ENCODE measurements around the gene BMP4.

BMP4 gene

DNA sequence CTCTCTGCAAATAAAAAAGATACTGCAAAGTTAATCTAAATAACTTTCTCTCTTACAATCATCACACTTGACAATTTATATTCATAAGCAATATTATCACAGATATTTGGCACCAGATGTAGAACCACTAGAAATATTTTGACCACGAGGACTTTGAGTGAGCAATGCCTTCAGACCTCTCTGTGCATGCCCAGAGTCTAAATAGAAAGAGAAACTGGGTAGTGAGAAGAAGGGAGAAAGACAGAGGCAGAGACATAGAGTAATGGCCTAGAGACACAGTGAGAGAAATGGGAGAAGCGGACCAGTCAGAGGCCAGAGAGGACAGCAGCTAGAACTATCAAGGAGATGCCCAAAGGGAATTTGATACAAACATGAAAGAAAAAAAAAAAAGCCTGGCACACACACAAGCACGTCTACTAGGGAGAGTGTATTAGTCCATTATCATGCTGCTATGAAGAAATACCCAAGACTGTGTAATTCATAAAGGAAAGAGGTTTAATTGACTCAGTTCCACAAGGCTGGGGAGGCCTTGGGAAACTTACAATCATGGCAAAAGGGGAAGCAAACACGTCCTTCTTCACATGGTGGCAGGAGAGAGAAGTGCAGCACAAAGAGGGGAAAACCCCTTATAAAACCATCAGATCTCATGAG, 41.1 kb downstream of the BMP4 start:
- TF ChIP-seq, protein P1, sequence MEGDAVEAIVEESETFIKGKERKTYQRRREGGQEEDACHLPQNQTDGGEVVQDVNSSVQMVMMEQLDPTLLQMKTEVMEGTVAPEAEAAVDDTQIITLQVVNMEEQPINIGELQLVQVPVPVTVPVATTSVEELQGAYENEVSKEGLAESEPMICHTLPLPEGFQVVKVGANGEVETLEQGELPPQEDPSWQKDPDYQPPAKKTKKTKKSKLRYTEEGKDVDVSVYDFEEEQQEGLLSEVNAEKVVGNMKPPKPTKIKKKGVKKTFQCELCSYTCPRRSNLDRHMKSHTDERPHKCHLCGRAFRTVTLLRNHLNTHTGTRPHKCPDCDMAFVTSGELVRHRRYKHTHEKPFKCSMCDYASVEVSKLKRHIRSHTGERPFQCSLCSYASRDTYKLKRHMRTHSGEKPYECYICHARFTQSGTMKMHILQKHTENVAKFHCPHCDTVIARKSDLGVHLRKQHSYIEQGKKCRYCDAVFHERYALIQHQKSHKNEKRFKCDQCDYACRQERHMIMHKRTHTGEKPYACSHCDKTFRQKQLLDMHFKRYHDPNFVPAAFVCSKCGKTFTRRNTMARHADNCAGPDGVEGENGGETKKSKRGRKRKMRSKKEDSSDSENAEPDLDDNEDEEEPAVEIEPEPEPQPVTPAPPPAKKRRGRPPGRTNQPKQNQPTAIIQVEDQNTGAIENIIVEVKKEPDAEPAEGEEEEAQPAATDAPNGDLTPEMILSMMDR (IDR thresholded peaks at IDR 0.05), result no peak
- H3K4me1 ChIP-seq, result no peaks in the 10 kb centered on the region
- DNase-seq, result no peak
- no peak overlapping the region for H3K27ac ChIP-seq
- no peaks in the 10 kb centered on the region for H3K9me3 ChIP-seq
- intact Hi-C loops (cut with DNase I; ENCODE audit: low total_unique reads), result no loop called here
- no peaks in the 10 kb centered on the region for H3K27me3 ChIP-seq
- H3K36me3 ChIP-seq, result no peaks in the 10 kb centered on the region
- no peak overlapping the region for H3K4me3 ChIP-seq

DNA sequence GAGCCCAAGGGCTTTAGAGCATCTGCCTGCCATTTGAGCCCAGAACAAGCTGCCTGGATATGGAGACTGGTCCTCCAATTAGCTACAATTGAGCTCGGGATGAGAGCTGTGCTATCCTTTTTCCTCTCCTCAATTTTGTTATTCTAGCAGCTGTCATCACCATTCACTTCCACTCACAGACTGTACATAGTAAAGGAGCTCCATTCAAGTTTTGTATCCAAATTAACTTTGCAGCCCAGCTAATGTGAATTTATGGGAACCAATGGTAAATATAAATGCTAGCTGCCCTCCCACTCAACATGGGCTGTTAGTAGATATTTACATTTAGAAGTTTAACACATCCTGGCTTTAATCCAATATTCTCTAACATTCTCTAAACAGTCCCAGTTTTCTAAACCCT, 44.6 kb downstream of the BMP4 start:
- TF ChIP-seq, protein P1 (IDR thresholded peaks at IDR 0.05), result no peak

DNA sequence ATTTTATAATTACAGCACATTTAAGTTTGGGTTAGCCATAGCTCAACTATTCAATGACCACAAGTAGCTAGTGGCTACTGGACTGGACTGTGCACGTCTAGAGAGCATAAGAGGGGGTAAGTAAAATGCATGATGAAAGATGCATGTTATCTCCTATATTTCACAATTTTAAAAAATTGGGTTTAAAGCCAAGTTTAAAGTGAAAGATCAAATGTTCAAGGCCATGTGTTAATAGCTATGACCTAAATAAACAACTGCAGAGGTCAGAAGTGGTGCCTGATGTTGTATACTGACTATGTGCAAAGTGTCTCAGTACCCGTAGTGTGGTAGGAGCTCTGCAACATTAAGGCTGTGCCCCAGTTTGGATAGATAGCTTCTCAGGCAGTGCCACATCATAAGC, 48.2 kb downstream of the BMP4 start:
- Histone ChIP-seq H3K27ac (no peak overlapping the region), H3K27me3 (no peaks in the 10 kb centered on the region), H3K9me3 (peaks cover 0 to 18% (median 6%) of the 10 kb centered on the region in 3 donors), H3K4me3 (no peak overlapping the region), H3K36me3 (no peaks in the 10 kb centered on the region), H3K4me1 (no peaks in the 10 kb centered on the region)
- intact Hi-C loops (cut with DNase I; ENCODE audit: low total_unique reads), result no loop called here
- TF ChIP-seq, protein P1 (IDR thresholded peaks at IDR 0.05), result no peak
- DNase-seq, result no peak

More for the DNA sequence above, 44.6 kb downstream of the BMP4 start:
- H3K4me3 ChIP-seq, result no peak overlapping the region
- no peaks in the 10 kb centered on the region for H3K27me3 ChIP-seq
- no peaks in the 10 kb centered on the region for H3K36me3 ChIP-seq
- no peaks in the 10 kb centered on the region for H3K9me3 ChIP-seq
- no peak for DNase-seq
- no peaks in the 10 kb centered on the region for H3K4me1 ChIP-seq
- H3K27ac ChIP-seq, result no peak overlapping the region
- intact Hi-C loops (cut with DNase I; ENCODE audit: low total_unique reads), result no loop called here

DNA sequence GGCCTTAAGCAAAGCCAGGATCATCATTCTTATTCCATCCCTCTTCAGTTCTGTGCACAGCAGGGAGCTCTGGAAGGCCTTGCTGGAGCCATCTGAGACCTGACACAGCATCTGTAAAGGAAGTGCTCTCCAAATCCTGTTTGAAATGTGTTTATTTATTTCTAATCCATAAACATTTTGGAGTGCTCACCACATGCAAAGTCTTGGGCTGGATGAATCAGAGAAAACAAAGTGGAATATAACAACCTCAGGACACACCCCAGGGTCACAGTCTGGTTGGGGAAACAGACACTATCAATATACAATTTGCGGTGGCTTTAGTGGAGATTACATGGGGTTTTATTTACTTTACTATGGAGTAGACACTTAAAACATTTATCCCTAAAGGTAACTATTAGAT, 54.3 kb downstream of the BMP4 start:
- H3K4me1 ChIP-seq, result no peaks in the 10 kb centered on the region
- peaks cover 0 to 18% (median 6%) of the 10 kb centered on the region in 3 donors for H3K9me3 ChIP-seq
- H3K27me3 ChIP-seq, result no peaks in the 10 kb centered on the region
- no peak for DNase-seq
- H3K36me3 ChIP-seq, result no peaks in the 10 kb centered on the region
- no peak overlapping the region for H3K27ac ChIP-seq
- H3K4me3 ChIP-seq, result no peak overlapping the region
- TF ChIP-seq, protein P1 (IDR thresholded peaks at IDR 0.05), result no peak
- intact Hi-C loops (cut with DNase I; ENCODE audit: low total_unique reads), result no loop called here

DNA sequence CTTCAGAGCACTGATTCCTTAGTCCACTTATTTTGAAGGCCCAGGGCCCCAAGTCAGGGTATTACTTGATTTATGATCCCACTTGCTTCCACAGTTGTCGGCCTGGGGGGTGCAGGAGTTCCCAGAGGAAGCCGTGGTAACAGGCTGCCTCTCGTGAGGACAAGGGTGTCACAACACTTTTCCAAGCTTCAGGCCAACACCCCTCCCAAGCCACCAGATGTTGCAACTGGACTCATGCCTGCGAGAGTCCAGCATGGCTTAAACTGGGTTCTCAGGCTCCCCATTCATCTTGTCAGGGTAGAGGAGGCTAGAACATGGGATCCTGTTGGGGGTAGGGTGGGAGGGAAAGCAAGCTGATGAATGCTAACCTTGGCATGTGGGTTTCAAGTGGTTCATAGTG, 56.1 kb downstream of the BMP4 start:
- DNase-seq, result peak; percentile 64 to 69
- H3K36me3 ChIP-seq, result no peaks in the 10 kb centered on the region
- H3K4me3 ChIP-seq, result no peak overlapping the region
- TF ChIP-seq, protein P1 (IDR thresholded peaks at IDR 0.05), result no peak
- H3K27ac ChIP-seq, result no peak overlapping the region
- intact Hi-C loops (cut with DNase I; ENCODE audit: low total_unique reads), result no loop called here
- no peaks in the 10 kb centered on the region for H3K4me1 ChIP-seq
- no peaks in the 10 kb centered on the region for H3K27me3 ChIP-seq
- H3K9me3 ChIP-seq, result peaks cover 0 to 6% (median 0%) of the 10 kb centered on the region in 3 donors
